PFSK-1 (cell line): ENCODE measurements around the gene KIF1B.

Source experiments
- POLR2AphosphoS5 ChIP-seq: IDR thresholded peaks from 2 replicates; pipeline ENCODE4 v1.6.1; 2012; ENCODE audit warnings: low read depth, mild to moderate bottlenecking, control low read depth, low read length, moderate library complexity
- SIN3A ChIP-seq: IDR thresholded peaks from 2 replicates; pipeline ENCODE4 v1.6.1; 2012; ENCODE audit warnings: mild to moderate bottlenecking, low read length, moderate library complexity, borderline replicate concordance; ENCODE audit not compliant: insufficient read depth
- TAF1 ChIP-seq: IDR thresholded peaks from 2 replicates; pipeline ENCODE4 v1.6.1; 2012; ENCODE audit warnings: low read length, control low read depth, borderline replicate concordance; ENCODE audit not compliant: insufficient read depth
- TF ChIP-seq, protein P1 (sequence below), 2 experiments: IDR thresholded peaks; 2 replicates each; pipeline versions ENCODE4 v1.6.1 to v1.8.0; 2011 to 2012; ENCODE audit warnings: low read depth in 2 of 2, low read length in 2 of 2, control low read depth in 1 of 2, inconsistent platforms in 1 of 2, mild to moderate bottlenecking in 1 of 2, moderate library complexity in 1 of 2; ENCODE audit not compliant: insufficient read depth in 1 of 2

DNA sequence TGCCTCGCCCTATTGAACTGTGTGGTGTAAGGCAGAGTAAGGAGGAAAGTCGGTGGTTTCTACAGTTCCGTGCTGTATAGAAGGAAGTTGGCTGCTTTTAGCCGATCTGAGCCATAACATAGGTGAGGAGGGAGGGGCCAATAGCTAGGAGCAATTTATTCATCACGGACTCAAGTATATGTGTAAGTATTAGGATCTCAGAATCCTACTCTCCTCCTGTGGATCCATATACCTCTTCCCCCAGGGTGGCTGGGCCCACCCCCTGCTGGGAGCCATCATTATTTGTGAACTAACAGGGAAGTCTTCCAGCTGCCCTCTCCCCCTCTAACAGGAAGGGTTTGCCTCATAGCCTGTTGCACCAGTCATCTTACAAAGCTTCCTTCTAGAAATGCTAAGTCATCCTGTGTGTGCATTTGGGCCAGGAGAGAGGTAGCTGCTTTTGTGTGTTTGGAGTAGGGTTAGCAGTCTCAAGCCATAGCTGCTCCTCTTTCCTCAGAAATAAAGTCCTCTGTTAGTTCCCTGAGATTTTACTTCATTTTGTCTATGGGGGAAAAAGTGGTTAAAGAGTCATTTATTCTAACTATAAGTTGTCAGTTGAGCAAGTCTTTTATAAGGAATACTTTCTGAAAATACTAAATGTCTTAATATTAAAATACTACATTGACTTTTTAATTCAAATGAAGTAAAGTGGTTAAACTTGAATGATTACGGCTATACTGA lies 205.0 kb downstream of the KIF1B start:
- no peak for TF ChIP-seq TAF1
- no peak for TF ChIP-seq SIN3A
- TF ChIP-seq, protein P1, sequence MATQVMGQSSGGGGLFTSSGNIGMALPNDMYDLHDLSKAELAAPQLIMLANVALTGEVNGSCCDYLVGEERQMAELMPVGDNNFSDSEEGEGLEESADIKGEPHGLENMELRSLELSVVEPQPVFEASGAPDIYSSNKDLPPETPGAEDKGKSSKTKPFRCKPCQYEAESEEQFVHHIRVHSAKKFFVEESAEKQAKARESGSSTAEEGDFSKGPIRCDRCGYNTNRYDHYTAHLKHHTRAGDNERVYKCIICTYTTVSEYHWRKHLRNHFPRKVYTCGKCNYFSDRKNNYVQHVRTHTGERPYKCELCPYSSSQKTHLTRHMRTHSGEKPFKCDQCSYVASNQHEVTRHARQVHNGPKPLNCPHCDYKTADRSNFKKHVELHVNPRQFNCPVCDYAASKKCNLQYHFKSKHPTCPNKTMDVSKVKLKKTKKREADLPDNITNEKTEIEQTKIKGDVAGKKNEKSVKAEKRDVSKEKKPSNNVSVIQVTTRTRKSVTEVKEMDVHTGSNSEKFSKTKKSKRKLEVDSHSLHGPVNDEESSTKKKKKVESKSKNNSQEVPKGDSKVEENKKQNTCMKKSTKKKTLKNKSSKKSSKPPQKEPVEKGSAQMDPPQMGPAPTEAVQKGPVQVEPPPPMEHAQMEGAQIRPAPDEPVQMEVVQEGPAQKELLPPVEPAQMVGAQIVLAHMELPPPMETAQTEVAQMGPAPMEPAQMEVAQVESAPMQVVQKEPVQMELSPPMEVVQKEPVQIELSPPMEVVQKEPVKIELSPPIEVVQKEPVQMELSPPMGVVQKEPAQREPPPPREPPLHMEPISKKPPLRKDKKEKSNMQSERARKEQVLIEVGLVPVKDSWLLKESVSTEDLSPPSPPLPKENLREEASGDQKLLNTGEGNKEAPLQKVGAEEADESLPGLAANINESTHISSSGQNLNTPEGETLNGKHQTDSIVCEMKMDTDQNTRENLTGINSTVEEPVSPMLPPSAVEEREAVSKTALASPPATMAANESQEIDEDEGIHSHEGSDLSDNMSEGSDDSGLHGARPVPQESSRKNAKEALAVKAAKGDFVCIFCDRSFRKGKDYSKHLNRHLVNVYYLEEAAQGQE (IDR thresholded peaks at IDR 0.05; ENCODE audit: insufficient read depth in 1 of 2, low read depth in 2 of 2, low read length in 2 of 2), result no peak
- no peak for TF ChIP-seq POLR2AphosphoS5
